Panc1 (cell line): ENCODE measurements around the gene MTHFR. TPM values are rescaled to one million over a fixed set of nuclear protein-coding genes. Genes with fewer than 3 reads are reported as not detected.

Source experiments
- ATAC-seq: fragments of 200-7000 bp; cut with Tn5 transposase; 2 replicates; pipeline ENCODE4 v1.9.1; 2020; ENCODE audit warnings: mild to moderate bottlenecking, moderate library complexity
- BruUV-seq: library from RNA; stranded (reverse); fragments of 400-500 nt; replicated peaks from 2 replicates; lab custom pipeline; 2021; lab: Mats Ljungman, UMichigan
- CTCF ChIA-PET: fragments of 300-600 bp; sonication (Branson Sonifier 250); formaldehyde crosslinking; loops from one replicate; lab custom pipeline; 2022; ENCODE audit warnings: antibody characterized with exemption; lab: Charles Lee
- POLR2A ChIA-PET: fragments of 300-600 bp; sonication (Branson Sonifier 250); formaldehyde crosslinking; loops from one replicate; lab custom pipeline; 2022; ENCODE audit warnings: antibody characterized with exemption; lab: Charles Lee
- DNase-seq: peaks from one replicate; pipeline ENCODE4 v3.0.0-alpha.2; 2010; ENCODE audit warnings: low read depth, low spot score
- H3K27ac ChIP-seq: 2 replicates; pipeline ENCODE4 v1.5.1; 2011; ENCODE audit warnings: mild to moderate bottlenecking, low read length, inconsistent platforms
- H3K27me3 ChIP-seq: fragments of 200-500 bp; sonication (Bioruptor generic); 2 replicates; pipeline ENCODE4 v1.6.0; 2014; ENCODE audit warnings: low read length, inconsistent platforms; ENCODE audit not compliant: control insufficient read depth, insufficient read depth
- H3K36me3 ChIP-seq: fragments of 200-500 bp; sonication (Bioruptor generic); 2 replicates; pipeline ENCODE4 v1.5.1; 2014; ENCODE audit warnings: inconsistent platforms, mild to moderate bottlenecking, low read length, moderate library complexity; ENCODE audit not compliant: control insufficient read depth, insufficient read depth
- H3K4me1 ChIP-seq: 2 replicates; pipeline ENCODE4 v1.5.1; 2011; ENCODE audit warnings: inconsistent platforms, mild to moderate bottlenecking, low read length, moderate library complexity; ENCODE audit not compliant: control insufficient read depth, insufficient read depth
- H3K4me3 ChIP-seq, 2 experiments: 2 replicates each; pipeline ENCODE4 v1.5.1; 2011 to 2012; ENCODE audit warnings: low read depth in 2 of 2, low read length in 2 of 2, mild to moderate bottlenecking in 2 of 2, inconsistent platforms in 1 of 2, moderate library complexity in 1 of 2
- H3K9me3 ChIP-seq: fragments of 200-500 bp; sonication (Bioruptor generic); 2 replicates; pipeline ENCODE4 v1.5.1; 2014; ENCODE audit warnings: low read depth, mild to moderate bottlenecking, inconsistent platforms, low read length, moderate library complexity; ENCODE audit not compliant: control insufficient read depth, insufficient read depth
- CTCF ChIP-seq: fragments of 450-650 bp; IDR thresholded peaks from 2 replicates; pipeline ENCODE4 v1.5.1; 2017; ENCODE audit warnings: mild to moderate bottlenecking
- POLR2AphosphoS5 ChIP-seq: IDR thresholded peaks from 2 replicates; pipeline ENCODE4 v1.6.1; 2012; ENCODE audit warnings: mild to moderate bottlenecking, low read depth, low read length, moderate library complexity
- REST ChIP-seq, 2 experiments: IDR thresholded peaks; 2 replicates each; pipeline ENCODE4 v1.6.1; 2011 to 2012; ENCODE audit warnings: low read depth in 2 of 2, control low read depth in 1 of 2, low read length in 1 of 2, mild to moderate bottlenecking in 1 of 2, moderate library complexity in 1 of 2; ENCODE audit not compliant: insufficient read depth in 1 of 2
- SIN3A ChIP-seq: IDR thresholded peaks from 2 replicates; pipeline ENCODE4 v1.6.1; 2012; ENCODE audit warnings: low read depth, mild to moderate bottlenecking, low read length, moderate library complexity, borderline replicate concordance; ENCODE audit not compliant: insufficient read depth
- TCF7L2 ChIP-seq: IDR thresholded peaks from 2 replicates; pipeline ENCODE4 v1.6.1; 2011; ENCODE audit warnings: mild to moderate bottlenecking, low read depth, low read length, inconsistent platforms
- in situ Hi-C: cut with HindIII; loops from 2 replicates; pipeline ENCODE4 v1.10.0; 2016; ENCODE audit warnings: low sequenced_read_pairs, low pct_unique_long_range_greater_than_20kb
- intact Hi-C: fragments of 100-400 bp; cut with micrococcal nuclease; formaldehyde crosslinking; loops from one replicate; pipeline ENCODE4 v1.10.0; 2022; ENCODE audit not compliant: unreplicated experiment
- total RNA-seq: library from RNA; stranded (reverse); gene quantifications from one replicate; pipeline ENCODE4 v1.2.1, GENCODE V29; 2021; ENCODE audit not compliant: unreplicated experiment

The MTHFR gene
- total RNA-seq, 1 experiment from 2014 or later, result 37.4 TPM

GRCh38 chr1:11759791-11760190, 46.0 kb downstream of the MTHFR start:
- ChIA-PET CTCF (no interaction called here), POLR2A (no interaction called here)
- BruUV-seq, result no TSS peak
- TF ChIP-seq REST (IDR thresholded peaks at IDR 0.05; ENCODE audit: insufficient read depth in 1 of 2, low read depth in 2 of 2, low read length in 1 of 2) (no peak), CTCF (no peak), POLR2AphosphoS5 (no peak), SIN3A (no peak), TCF7L2 (no peak)
- intact Hi-C loops (no loop called here), in situ Hi-C loops (no loop called here)
- H3K27me3 ChIP-seq, result no peaks in the 10 kb centered on the region
- no peaks in the 10 kb centered on the region for H3K36me3 ChIP-seq
- no peaks in the 10 kb centered on the region for H3K4me1 ChIP-seq
- no peak for ATAC-seq
- no peak for DNase-seq
- H3K9me3 ChIP-seq, result no peaks in the 10 kb centered on the region
- no peak overlapping the region for H3K4me3 ChIP-seq
- H3K27ac ChIP-seq, result no peak overlapping the region

GRCh38 chr1:11757047-11757446, 48.7 kb downstream of the MTHFR start:
- Histone ChIP-seq H3K27ac (no peak overlapping the region), H3K27me3 (no peaks in the 10 kb centered on the region), H3K36me3 (no peaks in the 10 kb centered on the region), H3K4me3 (no peak overlapping the region), H3K4me1 (no peaks in the 10 kb centered on the region), H3K9me3 (no peaks in the 10 kb centered on the region)
- CTCF ChIA-PET, result no interaction called here
- ATAC-seq, result no peak
- TF ChIP-seq REST (IDR thresholded peaks at IDR 0.05; ENCODE audit: insufficient read depth in 1 of 2, low read depth in 2 of 2, low read length in 1 of 2) (no peak), POLR2AphosphoS5 (no peak), SIN3A (no peak), CTCF (no peak)
- no peak for DNase-seq
- POLR2A ChIA-PET, result no interaction called here
- intact Hi-C loops, result no loop called here
- BruUV-seq, result no TSS peak
- in situ Hi-C loops, result no loop called here
